Prostate gland (tissue), 2 donors: ENCODE data around the gene PAQR5.

Experiments
- POLR2A ChIP-seq: fragments of 450-650 bp; IDR thresholded peaks from one replicate; pipeline ENCODE4 v1.6.1; 2016; ENCODE audit warnings: antibody characterized with exemption, mild to moderate bottlenecking
- POLR2AphosphoS5 ChIP-seq: sonication (generic); formaldehyde crosslinking; IDR thresholded peaks from one replicate; pipeline ENCODE4 v1.6.1; 2017; ENCODE audit warnings: antibody characterized with exemption
- TF ChIP-seq, protein P1 (sequence below), 4 experiments: fragments of 200-600 bp in 2 of 4; fragments of 450-650 bp in 2 of 4; sonication (generic) in 2 of 4; IDR thresholded peaks; 1 replicate in 3 of 4; 2 replicates in 1 of 4; pipeline ENCODE4 v1.5.1; 2016 to 2019; ENCODE audit warnings: antibody characterized with exemption in 4 of 4, mild to moderate bottlenecking in 2 of 4, moderate library complexity in 2 of 4

- no peak for TF ChIP-seq POLR2AphosphoS5
- TF ChIP-seq POLR2A = no peak
- TF ChIP-seq, protein P1, sequence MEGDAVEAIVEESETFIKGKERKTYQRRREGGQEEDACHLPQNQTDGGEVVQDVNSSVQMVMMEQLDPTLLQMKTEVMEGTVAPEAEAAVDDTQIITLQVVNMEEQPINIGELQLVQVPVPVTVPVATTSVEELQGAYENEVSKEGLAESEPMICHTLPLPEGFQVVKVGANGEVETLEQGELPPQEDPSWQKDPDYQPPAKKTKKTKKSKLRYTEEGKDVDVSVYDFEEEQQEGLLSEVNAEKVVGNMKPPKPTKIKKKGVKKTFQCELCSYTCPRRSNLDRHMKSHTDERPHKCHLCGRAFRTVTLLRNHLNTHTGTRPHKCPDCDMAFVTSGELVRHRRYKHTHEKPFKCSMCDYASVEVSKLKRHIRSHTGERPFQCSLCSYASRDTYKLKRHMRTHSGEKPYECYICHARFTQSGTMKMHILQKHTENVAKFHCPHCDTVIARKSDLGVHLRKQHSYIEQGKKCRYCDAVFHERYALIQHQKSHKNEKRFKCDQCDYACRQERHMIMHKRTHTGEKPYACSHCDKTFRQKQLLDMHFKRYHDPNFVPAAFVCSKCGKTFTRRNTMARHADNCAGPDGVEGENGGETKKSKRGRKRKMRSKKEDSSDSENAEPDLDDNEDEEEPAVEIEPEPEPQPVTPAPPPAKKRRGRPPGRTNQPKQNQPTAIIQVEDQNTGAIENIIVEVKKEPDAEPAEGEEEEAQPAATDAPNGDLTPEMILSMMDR (IDR thresholded peaks at IDR 0.05) = no peak
Observed at GRCh38 chr15:69305933-69306568, 7.3 kb downstream of the PAQR5 start.
